LNCAP (cell line): Measurements from ENCODE around the gene ALG2.

ENCODE experiments used
- TF ChIP-seq, protein P1 (sequence below): fragments of 450-650 bp; IDR thresholded peaks from 2 replicates; pipeline ENCODE4 v1.5.1; 2017; ENCODE audit warnings: mild to moderate bottlenecking

The ALG2 gene

DNA sequence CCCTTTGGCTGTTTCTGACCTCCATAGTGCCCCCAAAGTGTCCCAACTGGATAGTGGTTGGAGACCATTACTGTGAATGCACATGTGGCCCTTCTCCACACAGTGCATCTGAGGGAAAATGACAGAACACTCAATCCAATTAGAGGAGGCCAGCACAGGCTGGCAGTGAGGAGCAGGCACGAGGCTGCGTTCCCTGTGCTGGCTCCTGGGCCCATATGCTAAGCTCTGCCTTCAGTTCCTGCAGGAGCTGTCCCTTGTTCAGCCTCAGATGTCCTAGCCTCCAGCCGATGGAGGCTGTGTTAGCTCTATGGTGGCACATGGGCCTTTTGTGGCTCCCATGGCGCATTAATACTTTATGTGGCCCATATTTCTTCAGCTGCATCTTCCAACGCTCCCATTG lies 35.8 kb downstream of the ALG2 start:
- TF ChIP-seq, protein P1, sequence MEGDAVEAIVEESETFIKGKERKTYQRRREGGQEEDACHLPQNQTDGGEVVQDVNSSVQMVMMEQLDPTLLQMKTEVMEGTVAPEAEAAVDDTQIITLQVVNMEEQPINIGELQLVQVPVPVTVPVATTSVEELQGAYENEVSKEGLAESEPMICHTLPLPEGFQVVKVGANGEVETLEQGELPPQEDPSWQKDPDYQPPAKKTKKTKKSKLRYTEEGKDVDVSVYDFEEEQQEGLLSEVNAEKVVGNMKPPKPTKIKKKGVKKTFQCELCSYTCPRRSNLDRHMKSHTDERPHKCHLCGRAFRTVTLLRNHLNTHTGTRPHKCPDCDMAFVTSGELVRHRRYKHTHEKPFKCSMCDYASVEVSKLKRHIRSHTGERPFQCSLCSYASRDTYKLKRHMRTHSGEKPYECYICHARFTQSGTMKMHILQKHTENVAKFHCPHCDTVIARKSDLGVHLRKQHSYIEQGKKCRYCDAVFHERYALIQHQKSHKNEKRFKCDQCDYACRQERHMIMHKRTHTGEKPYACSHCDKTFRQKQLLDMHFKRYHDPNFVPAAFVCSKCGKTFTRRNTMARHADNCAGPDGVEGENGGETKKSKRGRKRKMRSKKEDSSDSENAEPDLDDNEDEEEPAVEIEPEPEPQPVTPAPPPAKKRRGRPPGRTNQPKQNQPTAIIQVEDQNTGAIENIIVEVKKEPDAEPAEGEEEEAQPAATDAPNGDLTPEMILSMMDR, result no peak

DNA sequence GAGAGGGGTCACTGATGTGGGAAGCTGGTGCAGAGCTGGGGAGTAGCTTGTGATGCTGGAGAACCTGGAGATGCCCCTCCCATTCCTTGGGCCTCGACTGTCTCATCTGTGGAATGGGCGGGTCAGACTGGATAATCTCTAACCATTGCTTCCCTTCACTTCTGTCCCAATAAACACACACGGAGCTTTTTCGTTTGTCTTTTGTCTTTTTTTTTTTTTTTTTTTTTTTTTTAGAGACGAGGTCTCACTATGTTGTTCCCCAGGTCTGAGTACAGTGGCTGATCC lies 36.5 kb downstream of the ALG2 start:
- TF ChIP-seq, protein P1, result no peak

DNA sequence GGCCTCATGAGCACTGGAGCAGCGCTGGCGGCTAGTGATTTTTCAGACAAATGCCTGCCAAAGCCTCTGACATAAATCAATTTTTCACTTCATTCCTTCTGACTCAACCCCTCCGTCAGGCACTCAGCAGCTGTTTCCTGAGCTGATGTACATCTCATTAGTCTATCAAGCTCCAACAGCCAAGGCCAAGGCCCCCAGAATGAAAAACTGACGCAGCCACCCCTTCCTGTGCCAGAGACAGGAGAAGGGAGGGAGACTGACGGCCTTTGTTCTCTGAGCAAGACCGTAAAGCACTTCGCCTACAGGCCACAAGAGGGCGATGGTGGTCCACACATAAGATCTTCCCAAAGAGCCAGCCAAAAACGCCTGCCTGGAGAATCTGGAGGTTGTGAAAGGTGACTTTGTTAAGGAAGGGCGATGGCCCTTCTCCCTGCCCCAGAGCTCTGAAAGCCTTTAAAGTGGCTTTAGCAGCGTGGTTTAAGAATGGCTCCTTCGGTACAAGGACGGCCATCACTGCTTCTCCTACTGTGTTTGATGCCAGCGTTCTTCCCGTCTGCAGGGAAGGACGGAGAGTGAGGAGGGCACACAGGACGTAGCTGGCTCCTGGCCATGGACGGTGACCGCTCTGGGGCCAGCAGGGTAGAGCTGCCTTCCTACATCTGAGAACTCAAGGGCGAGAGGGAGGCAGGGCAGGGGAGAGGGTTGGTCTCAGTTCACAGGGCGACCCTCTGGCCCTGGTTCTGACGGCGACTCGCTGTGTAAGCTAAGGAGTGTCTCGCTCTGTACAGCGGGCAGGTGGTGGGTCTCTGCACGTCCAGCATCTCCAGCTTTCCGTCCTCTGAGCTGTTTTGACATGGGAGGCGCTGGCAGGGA lies 37.0 kb downstream of the ALG2 start:
- TF ChIP-seq, protein P1, result peak; percentile 85

DNA sequence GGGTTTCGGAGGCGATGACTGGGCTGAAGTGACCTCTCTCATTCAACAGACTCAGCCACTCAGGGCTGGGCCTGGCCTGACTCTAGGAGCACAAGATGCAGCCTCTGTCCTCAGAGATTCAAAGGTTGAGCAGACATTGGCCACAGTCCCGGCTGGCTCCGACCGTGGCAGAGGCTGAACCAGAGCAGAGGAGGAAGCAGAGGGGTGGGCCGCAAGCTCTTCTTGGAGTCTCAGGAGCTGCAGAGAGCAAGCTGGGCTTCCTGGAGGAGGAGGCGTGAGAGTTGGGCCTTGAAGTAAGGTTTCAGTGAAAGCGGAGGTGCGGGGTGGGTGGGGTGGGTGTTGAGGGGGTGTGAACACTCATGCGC lies 37.6 kb downstream of the ALG2 start:
- TF ChIP-seq, protein P1, result no peak

DNA sequence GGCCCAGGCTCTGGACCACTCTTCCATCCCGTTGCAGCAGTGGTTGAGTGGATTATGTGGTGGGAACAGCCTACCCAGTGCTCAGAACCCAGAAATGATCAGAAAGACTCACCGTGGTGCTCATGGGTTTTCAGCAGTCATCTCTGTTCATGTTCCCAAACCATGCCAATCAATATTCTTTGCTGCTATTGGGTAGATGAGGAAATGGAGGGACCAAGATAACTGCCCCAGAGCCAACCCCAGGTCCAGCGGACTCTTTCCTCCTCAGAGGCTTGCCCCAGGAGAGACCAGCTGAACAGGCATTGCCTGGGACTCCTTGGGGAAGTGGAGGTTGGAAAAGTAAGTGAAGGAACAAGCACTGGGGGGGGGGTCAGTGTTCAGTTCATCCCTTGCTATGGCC lies 38.1 kb downstream of the ALG2 start:
- TF ChIP-seq, protein P1, result no peak

DNA sequence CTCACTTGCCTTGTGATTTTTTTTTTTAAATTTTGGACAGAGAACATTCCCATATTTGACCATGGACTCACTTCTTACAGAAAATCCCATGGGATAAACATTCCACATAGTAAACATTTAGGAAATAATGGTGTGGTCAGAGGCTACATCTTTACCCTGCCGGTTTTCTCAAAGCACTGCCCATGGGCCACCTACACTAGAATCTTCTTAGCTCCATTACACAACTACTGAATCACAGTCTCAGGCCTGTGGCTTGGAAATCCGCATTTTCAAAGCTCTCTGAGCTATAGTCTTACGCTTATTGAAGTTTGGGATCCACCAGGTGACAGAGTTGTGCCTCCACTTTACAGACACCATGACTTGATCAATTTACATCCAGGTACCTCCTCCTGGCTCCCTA lies 39.4 kb downstream of the ALG2 start:
- TF ChIP-seq, protein P1, result no peak

DNA sequence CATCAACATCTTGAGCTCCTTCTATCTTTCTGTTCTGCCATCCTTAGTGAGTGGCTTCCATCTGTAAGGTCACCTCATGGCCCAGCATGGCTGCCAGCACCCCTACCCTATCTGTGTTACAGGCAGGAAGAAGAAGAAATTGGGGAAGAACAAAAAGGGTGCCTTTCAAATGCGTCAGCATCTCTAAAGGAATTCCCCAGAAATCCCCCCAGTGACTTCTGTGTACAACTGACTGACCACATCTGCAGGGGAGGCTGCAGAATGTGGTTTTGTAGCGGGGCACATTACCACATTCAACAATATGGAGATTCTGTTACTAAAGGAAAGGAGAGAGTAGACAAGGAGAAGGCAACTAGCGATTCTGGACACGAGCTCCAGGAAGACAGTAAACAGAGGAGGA lies 40.1 kb downstream of the ALG2 start:
- TF ChIP-seq, protein P1, result no peak

DNA sequence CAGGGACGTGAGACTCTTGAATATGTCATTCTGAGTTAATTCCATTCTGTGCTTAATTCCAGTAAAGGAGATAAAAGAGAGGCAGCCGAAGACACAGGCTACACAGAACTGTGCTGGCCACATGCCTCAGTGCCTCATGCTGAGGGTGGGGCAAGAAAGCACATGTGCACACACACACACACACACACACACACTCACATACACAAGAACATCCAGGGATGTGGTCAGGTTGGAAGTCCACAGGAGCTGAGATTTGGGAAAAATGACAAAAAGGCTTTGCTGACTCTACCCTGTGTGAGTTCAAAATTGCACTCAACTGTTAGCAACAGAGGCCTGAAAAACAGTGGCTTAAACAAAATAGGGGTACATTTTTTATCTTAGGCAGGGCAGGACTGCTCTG lies 40.5 kb downstream of the ALG2 start:
- TF ChIP-seq, protein P1, result no peak
